Mammary epithelial cell (primary cell): ENCODE results near the gene TBC1D28.
"Not testable (repeated sequence)": the region's sequence is repeated elsewhere in the genome, so short reads cannot be mapped to it uniquely, and the experiment has no call there.

Source experiments
- EZH2 ChIP-seq: IDR thresholded peaks from 2 replicates; pipeline ENCODE4 v1.6.1; 2012; ENCODE audit warnings: low read length, inconsistent platforms, borderline replicate concordance
- TF ChIP-seq, protein P1 (sequence below), 2 donors: IDR thresholded peaks in 1 of 2; conservative IDR thresholded peaks in 1 of 2; 2 replicates each; pipeline ENCODE4 v1.5.1; 2011 to 2012; ENCODE audit warnings: inconsistent platforms in 2 of 2, low read length in 2 of 2, mild to moderate bottlenecking in 2 of 2, control low read depth in 1 of 2, low read depth in 1 of 2; ENCODE audit not compliant: insufficient read depth in 1 of 2; ENCODE audit errors: extremely low read depth in 1 of 2

DNA sequence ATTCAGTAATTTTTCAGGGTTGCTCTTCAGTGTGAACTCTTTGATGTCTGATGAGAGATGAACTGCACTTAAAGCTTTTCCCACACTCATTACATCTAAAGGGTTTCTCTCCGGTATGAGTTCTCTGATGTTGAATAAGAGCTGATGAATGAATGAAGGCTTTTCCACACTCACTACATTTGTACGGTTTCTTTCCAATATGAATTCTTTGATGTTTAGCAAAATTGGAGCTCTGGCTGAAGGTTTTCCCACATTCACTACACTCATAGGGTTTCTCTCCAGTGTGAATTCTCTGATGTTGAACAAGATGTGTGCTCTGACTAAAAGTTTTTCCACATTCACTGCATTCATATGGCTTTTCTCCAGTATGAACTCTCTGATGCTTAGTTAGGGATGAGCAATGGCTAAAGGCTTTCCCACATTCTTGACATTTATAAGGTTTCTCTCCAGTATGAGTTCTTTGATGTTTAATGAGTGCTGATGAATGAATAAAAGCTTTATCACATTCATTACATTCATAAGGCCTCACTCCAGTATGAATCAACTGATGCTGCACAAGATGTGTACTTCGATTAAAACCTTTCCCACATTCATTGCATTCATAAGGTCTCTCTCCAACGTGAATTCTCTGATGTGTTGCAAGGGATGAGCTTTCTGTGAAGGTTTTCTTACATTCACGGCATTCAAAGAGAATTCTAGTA, 17.9 kb upstream of the TBC1D28 start:
- TF ChIP-seq, protein P1, sequence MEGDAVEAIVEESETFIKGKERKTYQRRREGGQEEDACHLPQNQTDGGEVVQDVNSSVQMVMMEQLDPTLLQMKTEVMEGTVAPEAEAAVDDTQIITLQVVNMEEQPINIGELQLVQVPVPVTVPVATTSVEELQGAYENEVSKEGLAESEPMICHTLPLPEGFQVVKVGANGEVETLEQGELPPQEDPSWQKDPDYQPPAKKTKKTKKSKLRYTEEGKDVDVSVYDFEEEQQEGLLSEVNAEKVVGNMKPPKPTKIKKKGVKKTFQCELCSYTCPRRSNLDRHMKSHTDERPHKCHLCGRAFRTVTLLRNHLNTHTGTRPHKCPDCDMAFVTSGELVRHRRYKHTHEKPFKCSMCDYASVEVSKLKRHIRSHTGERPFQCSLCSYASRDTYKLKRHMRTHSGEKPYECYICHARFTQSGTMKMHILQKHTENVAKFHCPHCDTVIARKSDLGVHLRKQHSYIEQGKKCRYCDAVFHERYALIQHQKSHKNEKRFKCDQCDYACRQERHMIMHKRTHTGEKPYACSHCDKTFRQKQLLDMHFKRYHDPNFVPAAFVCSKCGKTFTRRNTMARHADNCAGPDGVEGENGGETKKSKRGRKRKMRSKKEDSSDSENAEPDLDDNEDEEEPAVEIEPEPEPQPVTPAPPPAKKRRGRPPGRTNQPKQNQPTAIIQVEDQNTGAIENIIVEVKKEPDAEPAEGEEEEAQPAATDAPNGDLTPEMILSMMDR (conservative IDR thresholded peaks at IDR 0.05 in 1 of 2, IDR thresholded peaks at IDR 0.05 in 1 of 2; ENCODE audit: extremely low read depth in 1 of 2, insufficient read depth in 1 of 2, low read depth in 1 of 2, low read length in 2 of 2): not testable (repeated sequence)
- not testable (repeated sequence) for TF ChIP-seq EZH2
